ENCODE measurements around the gene PREX1.

- TF ChIP-seq CTCF (IDR thresholded peaks at IDR 0.05; ENCODE audit: low read depth, low read length) (no peak), MAX (IDR thresholded peaks at IDR 0.05; ENCODE audit: low read depth, low read length) (no peak), POLR2A (IDR thresholded peaks at IDR 0.05; ENCODE audit: extremely low read depth, insufficient read length) (no peak)
These were observed 126.1 kb downstream of the PREX1 start for GRCh38 chr20:48701702-48702101.
